Astrocyte (in vitro differentiated cells and primary cell): ENCODE measurements around the gene PDX1. TPM values are rescaled to one million over a fixed set of nuclear protein-coding genes. Genes with fewer than 3 reads are reported as not detected.

ENCODE experiments used
- DNase-seq: peaks from one replicate; pipeline ENCODE4 v3.0.0-alpha.2; 2010; ENCODE audit warnings: low read depth
- FAIRE-seq: peaks from 2 replicates; lab custom pipeline; 2011; peaks lifted over from hg19 to GRCh38; lab: Jason Lieb, UNC
- H2AFZ ChIP-seq: 2 replicates; pipeline ENCODE4 v1.6.0; 2012; ENCODE audit warnings: low read depth, low read length, inconsistent platforms
- H3K27ac ChIP-seq: 2 replicates; pipeline ENCODE4 v1.5.1; 2011; ENCODE audit warnings: low read depth, low read length, inconsistent platforms
- H3K27me3 ChIP-seq: 2 replicates; pipeline ENCODE4 v1.6.0; 2011; ENCODE audit warnings: low read length, inconsistent platforms; ENCODE audit not compliant: insufficient read depth
- H3K36me3 ChIP-seq: 2 replicates; pipeline ENCODE4 v1.5.1; 2011; ENCODE audit warnings: low read length, inconsistent platforms; ENCODE audit not compliant: insufficient read depth
- H3K4me1 ChIP-seq: 2 replicates; pipeline ENCODE4 v1.5.1; 2011; ENCODE audit warnings: low read length, inconsistent platforms; ENCODE audit not compliant: insufficient read depth
- H3K4me2 ChIP-seq: 2 replicates; pipeline ENCODE4 v1.6.0; 2012; ENCODE audit warnings: low read length, inconsistent platforms
- H3K4me3 ChIP-seq: 2 replicates; pipeline ENCODE4 v1.5.1; 2011; ENCODE audit warnings: low read depth, mild to moderate bottlenecking, low read length, inconsistent platforms; ENCODE audit not compliant: insufficient read depth
- H3K79me2 ChIP-seq: 2 replicates; pipeline ENCODE4 v1.6.0; 2012; ENCODE audit warnings: mild to moderate bottlenecking, low read length, inconsistent platforms; ENCODE audit not compliant: insufficient read depth
- H3K9ac ChIP-seq: 2 replicates; pipeline ENCODE4 v1.6.0; 2012; ENCODE audit warnings: mild to moderate bottlenecking, low read length, inconsistent platforms
- H3K9me3 ChIP-seq: 2 replicates; pipeline ENCODE4 v1.5.1; 2012; ENCODE audit warnings: low read depth, mild to moderate bottlenecking, low read length, inconsistent platforms; ENCODE audit not compliant: insufficient read depth
- H4K20me1 ChIP-seq: 2 replicates; pipeline ENCODE4 v1.6.0; 2012; ENCODE audit warnings: low read length, inconsistent platforms; ENCODE audit not compliant: insufficient read depth
- H3K27ac Mint-ChIP-seq: one replicate; pipeline ENCODE4 v1.8.0; 2021; ENCODE audit warnings: mild to moderate bottlenecking, mixed read lengths; ENCODE audit not compliant: unreplicated experiment
- H3K27me3 Mint-ChIP-seq: one replicate; pipeline ENCODE4 v1.8.0; 2021; ENCODE audit warnings: low read depth, mixed read lengths; ENCODE audit not compliant: unreplicated experiment
- H3K36me3 Mint-ChIP-seq: one replicate; pipeline ENCODE4 v1.8.0; 2021; ENCODE audit warnings: low read depth, mixed read lengths; ENCODE audit not compliant: unreplicated experiment
- H3K4me1 Mint-ChIP-seq: one replicate; pipeline ENCODE4 v1.8.0; 2021; ENCODE audit warnings: low read depth, mixed read lengths; ENCODE audit not compliant: unreplicated experiment
- H3K4me3 Mint-ChIP-seq: one replicate; pipeline ENCODE4 v1.8.0; 2021; ENCODE audit warnings: mild to moderate bottlenecking, moderate library complexity, mixed read lengths; ENCODE audit not compliant: unreplicated experiment
- H3K9me3 Mint-ChIP-seq: one replicate; pipeline ENCODE4 v1.8.0; 2021; ENCODE audit warnings: mild to moderate bottlenecking, mixed read lengths; ENCODE audit not compliant: unreplicated experiment
- CTCF ChIP-seq: IDR thresholded peaks from 2 replicates; pipeline ENCODE4 v1.5.1; 2011; ENCODE audit warnings: low read depth, mild to moderate bottlenecking, inconsistent platforms, low read length, moderate library complexity; ENCODE audit not compliant: insufficient read depth
- EZH2 ChIP-seq: IDR thresholded peaks from 2 replicates; pipeline ENCODE4 v1.6.1; 2012; ENCODE audit warnings: mild to moderate bottlenecking, low read length, inconsistent platforms; ENCODE audit not compliant: insufficient read depth
- total RNA-seq: library from RNA; stranded (reverse); gene quantifications from 2 replicates; pipeline ENCODE4 v1.2.1, GENCODE V29; 2021

PDX1 gene
- total RNA-seq, 1 donor from 2014 or later: not detected

GRCh38 chr13:27971776-27972477 lies 52.1 kb downstream of the PDX1 start:
- H3K9me3 Mint-ChIP-seq: peaks cover 26% of the 10 kb centered on the region
- DNase-seq (no peak), FAIRE-seq (no peak)
- Histone ChIP-seq H3K4me3 (no peak overlapping the region), H4K20me1 (no peaks in the 10 kb centered on the region), H3K36me3 (no peaks in the 10 kb centered on the region), H3K9me3 (no peaks in the 10 kb centered on the region), H2AFZ (no peak overlapping the region), H3K79me2 (no peaks in the 10 kb centered on the region), H3K4me2 (no peak overlapping the region), H3K9ac (no peak overlapping the region), H3K4me1 (no peaks in the 10 kb centered on the region), H3K27ac (no peak overlapping the region), H3K27me3 (peaks cover 91% of the 10 kb centered on the region)
- H3K27ac Mint-ChIP-seq: no peak overlapping the region
- H3K4me1 Mint-ChIP-seq: peaks cover 1% of the 10 kb centered on the region
- no peak overlapping the region for H3K4me3 Mint-ChIP-seq
- TF ChIP-seq CTCF: no peak
- no peak for TF ChIP-seq EZH2
- peaks cover 3% of the 10 kb centered on the region for H3K36me3 Mint-ChIP-seq
- H3K27me3 Mint-ChIP-seq: peaks cover 84% of the 10 kb centered on the region

- no peak overlapping the region for H3K27ac ChIP-seq
- H4K20me1 ChIP-seq: no peaks in the 10 kb centered on the region
- H3K27me3 ChIP-seq: peaks cover 90% of the 10 kb centered on the region
- H3K79me2 ChIP-seq: no peaks in the 10 kb centered on the region
- no peaks in the 10 kb centered on the region for H3K4me1 ChIP-seq
- H3K4me2 ChIP-seq: no peak overlapping the region
- H3K36me3 ChIP-seq: no peaks in the 10 kb centered on the region
- TF ChIP-seq EZH2 (no peak), CTCF (no peak)
- no peak overlapping the region for H3K27ac Mint-ChIP-seq
- DNase-seq (no peak), FAIRE-seq (no peak)
- H3K9me3 Mint-ChIP-seq: peaks cover 26% of the 10 kb centered on the region
- no peak overlapping the region for H3K4me3 ChIP-seq
- H3K4me1 Mint-ChIP-seq: peaks cover 1% of the 10 kb centered on the region
- H3K36me3 Mint-ChIP-seq: peaks cover 3% of the 10 kb centered on the region
- H2AFZ ChIP-seq: no peak overlapping the region
- no peak overlapping the region for H3K9ac ChIP-seq
- no peak overlapping the region for H3K4me3 Mint-ChIP-seq
- H3K9me3 ChIP-seq: no peaks in the 10 kb centered on the region
- H3K27me3 Mint-ChIP-seq: peaks cover 84% of the 10 kb centered on the region
Observed at GRCh38 chr13:27972478-27972820, 52.6 kb downstream of the PDX1 start.

- Histone ChIP-seq H3K27ac (no peak overlapping the region), H3K36me3 (no peaks in the 10 kb centered on the region), H3K4me1 (no peaks in the 10 kb centered on the region), H4K20me1 (no peaks in the 10 kb centered on the region), H3K4me2 (no peak overlapping the region), H3K9ac (no peak overlapping the region), H2AFZ (no peak overlapping the region), H3K27me3 (peaks cover 88% of the 10 kb centered on the region), H3K79me2 (no peaks in the 10 kb centered on the region), H3K4me3 (no peak overlapping the region), H3K9me3 (no peaks in the 10 kb centered on the region)
- Mint-ChIP-seq H3K27ac (no peak overlapping the region), H3K4me3 (no peak overlapping the region), H3K9me3 (peaks cover 25% of the 10 kb centered on the region), H3K4me1 (peaks cover 3% of the 10 kb centered on the region), H3K36me3 (peaks cover 3% of the 10 kb centered on the region), H3K27me3 (peaks cover 80% of the 10 kb centered on the region)
- TF ChIP-seq CTCF (no peak), EZH2 (no peak)
- no peak for DNase-seq
- no peak for FAIRE-seq
Observed at GRCh38 chr13:27973291-27973690, 53.5 kb downstream of the PDX1 start.
